ENCODE measurements around the gene OR1J4.

Gene OR1J4

GRCh38 chr9:122477346-122477745, 41.6 kb upstream of the OR1J4 start:
- no peak overlapping the region for H3K4me3 ChIP-seq (ENCODE audit: low read length)
- H3K9ac ChIP-seq (ENCODE audit: low read length) = no peak overlapping the region
- H4K20me1 ChIP-seq (ENCODE audit: insufficient read depth, low read length) = no peaks in the 10 kb centered on the region
- no peaks in the 10 kb centered on the region for H3K4me1 ChIP-seq (ENCODE audit: low read length)
- no peaks in the 10 kb centered on the region for H3K27me3 ChIP-seq (replicated peaks; ENCODE audit: insufficient read depth, low read length)
- H3K9me3 ChIP-seq (replicated peaks; ENCODE audit: insufficient read depth, low read length) = no peaks in the 10 kb centered on the region
- H2AFZ ChIP-seq (ENCODE audit: low read length) = no peak overlapping the region
- H3K9me2 ChIP-seq (replicated peaks; ENCODE audit: insufficient read depth, low read length) = no peaks in the 10 kb centered on the region
- H3K4me2 ChIP-seq (ENCODE audit: low read depth, low read length) = no peak overlapping the region
- H3K79me2 ChIP-seq (ENCODE audit: low read length) = no peaks in the 10 kb centered on the region
- H3K27ac ChIP-seq (ENCODE audit: low read length) = no peak overlapping the region
- no peaks in the 10 kb centered on the region for H3K36me3 ChIP-seq (replicated peaks; ENCODE audit: insufficient read depth, low read length)
- DNase-seq = peak; percentile 29
- H3F3A ChIP-seq (ENCODE audit: insufficient read depth, low read length) = no peaks in the 10 kb centered on the region
- no peak for TF ChIP-seq EZH2phosphoT487 (IDR thresholded peaks at IDR 0.05; ENCODE audit: low read length)
- TF ChIP-seq CTCF (IDR thresholded peaks at IDR 0.05; ENCODE audit: low read length) = no peak
- TF ChIP-seq EZH2 (optimal IDR thresholded peaks at IDR 0.05; ENCODE audit: low read depth, low read length) = no peak

- H3K9me3 ChIP-seq (replicated peaks; ENCODE audit: insufficient read depth, low read length) = no peaks in the 10 kb centered on the region
- no peak within 1 kb of the TSS for H3K9ac ChIP-seq (ENCODE audit: low read length)
- H3K36me3 ChIP-seq (replicated peaks; ENCODE audit: insufficient read depth, low read length) = no peaks in the 10 kb centered on the region
- DNase-seq = no peak
- H3K9me2 ChIP-seq (replicated peaks; ENCODE audit: insufficient read depth, low read length) = no peaks in the 10 kb centered on the region
- no peak within 1 kb of the TSS for H3K4me2 ChIP-seq (ENCODE audit: low read depth, low read length)
- no peaks in the 10 kb centered on the region for H3K79me2 ChIP-seq (ENCODE audit: low read length)
- H3K27ac ChIP-seq (ENCODE audit: low read length) = no peak within 1 kb of the TSS
- no peak within 1 kb of the TSS for H2AFZ ChIP-seq (ENCODE audit: low read length)
- no peaks in the 10 kb centered on the region for H4K20me1 ChIP-seq (ENCODE audit: insufficient read depth, low read length)
- H3K4me3 ChIP-seq (ENCODE audit: low read length) = no peak within 1 kb of the TSS
- H3K27me3 ChIP-seq (replicated peaks; ENCODE audit: insufficient read depth, low read length) = no peaks in the 10 kb centered on the region
- H3F3A ChIP-seq (ENCODE audit: insufficient read depth, low read length) = no peaks in the 10 kb centered on the region
- no peaks in the 10 kb centered on the region for H3K4me1 ChIP-seq (ENCODE audit: low read length)
- TF ChIP-seq EZH2phosphoT487 (IDR thresholded peaks at IDR 0.05; ENCODE audit: low read length) = no peak
- TF ChIP-seq CTCF (IDR thresholded peaks at IDR 0.05; ENCODE audit: low read length) = no peak
- no peak for TF ChIP-seq EZH2 (optimal IDR thresholded peaks at IDR 0.05; ENCODE audit: low read depth, low read length)
Observed at GRCh38 chr9:122477826-122478225, 41.1 kb upstream of the OR1J4 start, which contains the start of gene OR1J1. Gene OR1J1, minus strand, starts transcription at chr9:122477926. Its CDS starts 0 bp downstream, at chr9:122477926.

GRCh38 chr9:122479062-122479461, 39.9 kb upstream of the OR1J4 start:
- H3K9ac ChIP-seq (ENCODE audit: low read length) = no peak overlapping the region

More at GRCh38 chr9:122479062-122479461, 39.9 kb upstream of the OR1J4 start:
- Histone ChIP-seq H3K27ac (ENCODE audit: low read length) (no peak overlapping the region), H3K4me2 (ENCODE audit: low read depth, low read length) (no peak overlapping the region), H3K4me3 (ENCODE audit: low read length) (no peak overlapping the region), H3K9me2 (replicated peaks; ENCODE audit: insufficient read depth, low read length) (no peaks in the 10 kb centered on the region), H4K20me1 (ENCODE audit: insufficient read depth, low read length) (no peaks in the 10 kb centered on the region), H3K79me2 (ENCODE audit: low read length) (no peaks in the 10 kb centered on the region), H3K4me1 (ENCODE audit: low read length) (no peaks in the 10 kb centered on the region), H3K9me3 (replicated peaks; ENCODE audit: insufficient read depth, low read length) (no peaks in the 10 kb centered on the region), H3K36me3 (replicated peaks; ENCODE audit: insufficient read depth, low read length) (no peaks in the 10 kb centered on the region), H3K27me3 (replicated peaks; ENCODE audit: insufficient read depth, low read length) (no peaks in the 10 kb centered on the region), H3F3A (ENCODE audit: insufficient read depth, low read length) (no peaks in the 10 kb centered on the region), H2AFZ (ENCODE audit: low read length) (no peak overlapping the region)
- no peak for DNase-seq
- TF ChIP-seq EZH2phosphoT487 (IDR thresholded peaks at IDR 0.05; ENCODE audit: low read length) (no peak), CTCF (IDR thresholded peaks at IDR 0.05; ENCODE audit: low read length) (no peak), EZH2 (optimal IDR thresholded peaks at IDR 0.05; ENCODE audit: low read depth, low read length) (no peak)
